Liver (tissue), 9 donors: Measurements from ENCODE around the gene ZNF691. TPM values are rescaled to one million over a fixed set of nuclear protein-coding genes. Genes with fewer than 3 reads are reported as not detected.
"Not testable (repeated sequence)": the region's sequence is repeated elsewhere in the genome, so short reads cannot be mapped to it uniquely, and the experiment has no call there.

Experiments
- DNase-seq: peaks from one replicate; pipeline ENCODE4 v3.0.0-alpha.2; 2017; ENCODE audit warnings: low spot score
- H3K27ac ChIP-seq, 2 donors: one replicate each; pipeline ENCODE4 v1.7.0; 2013; ENCODE audit warnings: inconsistent platforms in 2 of 2, low read length in 2 of 2, control low read depth in 1 of 2, low read depth in 1 of 2, mild to moderate bottlenecking in 1 of 2
- H3K27me3 ChIP-seq, 4 donors: one replicate each; pipeline versions ENCODE4 v1.6.1 to v1.7.0; 2013; ENCODE audit warnings: low read length in 3 of 4, inconsistent platforms in 1 of 4, mild to moderate bottlenecking in 1 of 4, moderate library complexity in 1 of 4; ENCODE audit not compliant: control insufficient read depth in 4 of 4, insufficient read depth in 4 of 4
- H3K36me3 ChIP-seq, 4 donors: one replicate each; pipeline versions ENCODE4 v1.6.1 to v1.7.0; 2013; ENCODE audit warnings: low read length in 3 of 4, mild to moderate bottlenecking in 3 of 4, low read depth in 1 of 4, moderate library complexity in 1 of 4; ENCODE audit not compliant: control insufficient read depth in 4 of 4, insufficient read depth in 3 of 4
- H3K4me1 ChIP-seq, 4 donors: one replicate each; pipeline versions ENCODE4 v1.6.1 to v1.7.0; 2013; ENCODE audit warnings: low read length in 3 of 4, mild to moderate bottlenecking in 3 of 4, moderate library complexity in 1 of 4; ENCODE audit not compliant: control insufficient read depth in 4 of 4, insufficient read depth in 4 of 4
- H3K4me3 ChIP-seq, 3 donors: one replicate each; pipeline versions ENCODE4 v1.6.1 to v1.7.0; 2013; ENCODE audit warnings: low read length in 3 of 3, control low read depth in 1 of 3, low read depth in 1 of 3, mild to moderate bottlenecking in 1 of 3
- H3K9ac ChIP-seq, 2 donors: one replicate each; pipeline ENCODE4 v1.7.0; 2013; ENCODE audit warnings: low read length in 2 of 2, mild to moderate bottlenecking in 2 of 2, moderate library complexity in 2 of 2, control low read depth in 1 of 2, low read depth in 1 of 2
- H3K9me3 ChIP-seq, 4 donors: one replicate each; pipeline versions ENCODE4 v1.6.1 to v1.7.0; 2013; ENCODE audit warnings: low read length in 3 of 4; ENCODE audit not compliant: control insufficient read depth in 4 of 4
- HNF4A ChIP-seq, 2 donors: conservative IDR thresholded peaks; 2 replicates each; pipeline ENCODE4 v1.6.1; 2016; ENCODE audit warnings: antibody characterized with exemption in 2 of 2, mild to moderate bottlenecking in 2 of 2
- WGBS: extraction: QIAGEN DNeasy Blood & Tissue Kit; methylation state at CpG from one replicate; pipeline ENCODE4 v1.1.7; 2013; 5-methylcytosine and 5-hydroxymethylcytosine counted together
- polyA plus RNA-seq, 2 donors: library from polyadenylated mRNA; stranded (reverse) in 1 of 2; unstranded in 1 of 2; fragments of 200-250 nt in 1 of 2; fragments of >200 nt in 1 of 2; fragmentation: Nextera tagmentation in 1 of 2; extraction: Ambion mirVana in 1 of 2; gene quantifications; one replicate each; pipeline versions ENCODE4 v1.2.1 to v1.2.3, GENCODE V29; 2013 to 2015
- total RNA-seq, 2 donors: library from RNA; depleted of rRNA; stranded (reverse); fragments of >200 nt; gene quantifications; one replicate each; pipeline ENCODE4 v1.2.3, GENCODE V29; 2014
- TF ChIP-seq, protein P1 (sequence below): IDR thresholded peaks from 2 replicates; pipeline ENCODE4 v1.6.1; 2016; ENCODE audit warnings: antibody characterized with exemption, mild to moderate bottlenecking
- donor health status: healthy.
- donor health status: healthy.
- donor health status: healthy.
- donor health status: healthy.
- donor health status: healthy.

The ZNF691 gene
- total and polyA plus RNA-seq, 4 donors, result 2.7 to 8.9 (median 5.5) TPM

DNA sequence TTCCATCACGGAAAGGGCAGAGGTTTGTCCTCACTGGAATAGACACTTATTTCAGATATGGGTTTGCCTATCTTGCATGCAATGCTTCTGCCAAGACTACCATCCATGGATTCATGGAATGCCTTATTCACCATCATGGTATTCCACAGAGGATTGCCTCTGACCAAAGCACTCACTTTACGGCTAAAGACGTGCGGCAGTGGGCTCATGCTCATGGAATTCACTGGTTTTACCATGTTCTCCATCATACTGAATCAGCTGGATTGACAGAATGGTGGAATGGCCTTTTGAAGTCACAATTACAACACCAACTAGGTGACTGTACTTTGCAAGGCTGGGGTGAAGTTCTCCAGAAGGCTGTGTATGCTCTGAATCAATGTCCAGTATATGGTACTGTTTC lies 22.1 kb downstream of the ZNF691 start:
- not testable (repeated sequence) for H3K36me3 ChIP-seq, DNase-seq, H3K9ac ChIP-seq, H3K4me3 ChIP-seq, H3K27me3 ChIP-seq, H3K27ac ChIP-seq, H3K9me3 ChIP-seq, H3K4me1 ChIP-seq
- 72% methylated on average over 4 of the region's 4 CpGs for WGBS

DNA sequence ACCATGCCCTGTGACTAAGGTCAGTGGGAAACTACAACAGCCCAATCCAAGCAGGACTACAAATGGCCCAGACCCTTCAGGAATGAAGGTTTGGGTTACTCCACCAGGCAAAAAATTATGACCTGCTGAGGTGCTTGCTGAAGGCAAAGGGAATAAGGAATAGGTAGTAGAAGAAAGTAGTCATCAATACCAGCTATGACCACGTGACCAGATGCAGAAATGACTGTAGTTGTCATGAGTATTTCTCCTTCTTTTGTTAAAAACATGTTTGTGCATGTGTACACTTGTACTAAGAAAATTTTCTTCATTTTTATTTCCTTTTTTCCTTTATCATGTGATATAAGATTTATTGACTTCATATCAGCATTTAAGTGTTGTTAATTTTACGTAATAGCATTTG lies 22.8 kb downstream of the ZNF691 start:
- not testable (repeated sequence) for H3K9ac ChIP-seq, H3K27ac ChIP-seq, H3K9me3 ChIP-seq, H3K36me3 ChIP-seq, H3K27me3 ChIP-seq, DNase-seq, H3K4me3 ChIP-seq, H3K4me1 ChIP-seq
- WGBS, result 79% methylated on average over 2 of the region's 2 CpGs

DNA sequence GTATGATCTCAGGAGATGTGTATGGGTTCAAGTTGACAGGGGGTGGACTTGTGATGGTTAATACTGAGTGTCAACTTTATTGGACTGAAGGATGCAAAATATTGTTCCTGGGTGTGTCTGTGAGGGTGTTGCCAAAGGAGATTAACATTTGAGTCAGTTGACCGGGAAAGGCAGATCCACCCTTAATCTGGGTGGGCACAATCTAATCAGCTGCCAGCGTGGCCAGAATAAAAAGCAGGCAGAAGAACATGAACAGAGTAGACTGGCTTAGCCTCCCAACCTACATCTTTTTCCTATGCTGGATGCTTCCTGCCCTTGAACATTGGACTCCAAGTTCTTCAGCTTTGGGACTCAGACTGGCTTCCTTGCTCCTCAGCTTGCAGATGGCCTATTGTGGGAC lies 23.3 kb downstream of the ZNF691 start:
- H3K27me3 ChIP-seq, DNase-seq: not testable (repeated sequence)
- WGBS, result 84% methylated on average over 2 of the region's 2 CpGs

DNA sequence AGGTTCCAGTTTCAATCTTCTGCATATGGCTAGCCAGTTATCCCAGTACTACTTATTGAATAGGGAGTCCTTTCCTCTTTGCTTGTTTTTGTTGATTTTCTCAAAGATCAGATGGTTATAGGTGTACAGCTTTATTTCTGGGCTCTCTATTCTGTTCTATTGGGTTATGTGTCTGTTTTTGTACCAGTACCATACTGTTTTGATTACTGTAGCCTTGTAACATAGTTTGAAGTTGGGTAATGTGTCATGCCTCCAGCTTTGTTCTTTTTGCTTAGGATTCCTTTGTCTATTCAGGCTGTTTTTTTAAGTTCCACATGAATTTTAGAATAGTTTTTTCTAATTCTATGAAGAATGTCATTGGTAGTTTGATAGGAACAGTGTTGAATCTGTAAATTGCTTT lies 26.7 kb downstream of the ZNF691 start:
- H3K36me3 ChIP-seq, H3K27ac ChIP-seq, DNase-seq, H3K9me3 ChIP-seq, H3K9ac ChIP-seq, H3K27me3 ChIP-seq, H3K4me3 ChIP-seq: not testable (repeated sequence)
- H3K4me1 ChIP-seq, result peaks cover 0 to 11% (median 0%) of the 10 kb centered on the region in 4 donors

More for the DNA sequence above, 23.3 kb downstream of the ZNF691 start:
- H3K36me3 ChIP-seq, H3K9ac ChIP-seq, H3K9me3 ChIP-seq, H3K4me1 ChIP-seq, H3K4me3 ChIP-seq, H3K27ac ChIP-seq: not testable (repeated sequence)

DNA sequence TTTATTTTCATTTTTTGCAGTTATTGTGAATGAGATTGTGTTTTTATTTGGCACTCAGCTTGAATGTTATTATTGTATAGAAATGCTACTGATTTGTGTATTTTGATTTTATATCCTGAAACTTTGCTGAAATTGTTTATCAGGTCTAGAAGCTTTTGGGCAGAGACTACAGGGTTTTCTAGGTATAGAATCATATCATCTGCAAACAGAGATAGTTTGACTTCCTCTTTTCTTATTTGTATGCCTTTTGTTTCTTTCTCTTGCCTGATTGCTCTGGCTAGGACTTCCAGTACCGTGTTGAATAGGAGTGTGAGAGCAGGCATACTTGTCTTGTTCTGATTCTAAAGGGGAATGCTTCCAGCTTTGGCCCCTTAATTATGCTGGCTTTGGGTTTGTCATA lies 27.3 kb downstream of the ZNF691 start:
- WGBS, result 74% methylated on average over 1 of the region's 1 CpG

More for the DNA sequence above, 27.3 kb downstream of the ZNF691 start:
- Histone ChIP-seq H3K4me3 (no peak overlapping the region), H3K9me3 (no peaks in the 10 kb centered on the region), H3K9ac (no peak overlapping the region), H3K27ac (no peak overlapping the region), H3K27me3 (no peaks in the 10 kb centered on the region), H3K36me3 (no peaks in the 10 kb centered on the region), H3K4me1 (peaks cover 0 to 11% (median 0%) of the 10 kb centered on the region in 4 donors)
- DNase-seq, result no peak
- TF ChIP-seq, protein P1, sequence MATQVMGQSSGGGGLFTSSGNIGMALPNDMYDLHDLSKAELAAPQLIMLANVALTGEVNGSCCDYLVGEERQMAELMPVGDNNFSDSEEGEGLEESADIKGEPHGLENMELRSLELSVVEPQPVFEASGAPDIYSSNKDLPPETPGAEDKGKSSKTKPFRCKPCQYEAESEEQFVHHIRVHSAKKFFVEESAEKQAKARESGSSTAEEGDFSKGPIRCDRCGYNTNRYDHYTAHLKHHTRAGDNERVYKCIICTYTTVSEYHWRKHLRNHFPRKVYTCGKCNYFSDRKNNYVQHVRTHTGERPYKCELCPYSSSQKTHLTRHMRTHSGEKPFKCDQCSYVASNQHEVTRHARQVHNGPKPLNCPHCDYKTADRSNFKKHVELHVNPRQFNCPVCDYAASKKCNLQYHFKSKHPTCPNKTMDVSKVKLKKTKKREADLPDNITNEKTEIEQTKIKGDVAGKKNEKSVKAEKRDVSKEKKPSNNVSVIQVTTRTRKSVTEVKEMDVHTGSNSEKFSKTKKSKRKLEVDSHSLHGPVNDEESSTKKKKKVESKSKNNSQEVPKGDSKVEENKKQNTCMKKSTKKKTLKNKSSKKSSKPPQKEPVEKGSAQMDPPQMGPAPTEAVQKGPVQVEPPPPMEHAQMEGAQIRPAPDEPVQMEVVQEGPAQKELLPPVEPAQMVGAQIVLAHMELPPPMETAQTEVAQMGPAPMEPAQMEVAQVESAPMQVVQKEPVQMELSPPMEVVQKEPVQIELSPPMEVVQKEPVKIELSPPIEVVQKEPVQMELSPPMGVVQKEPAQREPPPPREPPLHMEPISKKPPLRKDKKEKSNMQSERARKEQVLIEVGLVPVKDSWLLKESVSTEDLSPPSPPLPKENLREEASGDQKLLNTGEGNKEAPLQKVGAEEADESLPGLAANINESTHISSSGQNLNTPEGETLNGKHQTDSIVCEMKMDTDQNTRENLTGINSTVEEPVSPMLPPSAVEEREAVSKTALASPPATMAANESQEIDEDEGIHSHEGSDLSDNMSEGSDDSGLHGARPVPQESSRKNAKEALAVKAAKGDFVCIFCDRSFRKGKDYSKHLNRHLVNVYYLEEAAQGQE, result no peak
- TF ChIP-seq HNF4A (conservative IDR thresholded peaks at IDR 0.05), result no peak
